GM12874 (cell line): ENCODE measurements around the gene FKBP11.

ENCODE experiments used
- TF ChIP-seq, protein P1 (sequence below): IDR thresholded peaks from 2 replicates; pipeline ENCODE4 v1.5.1; 2011; ENCODE audit warnings: low read depth, mild to moderate bottlenecking, control low read depth, low read length, moderate library complexity; ENCODE audit not compliant: insufficient read depth

Gene FKBP11

GRCh38 chr12:48882315-48882687, 43.0 kb downstream of the FKBP11 start:
- TF ChIP-seq, protein P1, sequence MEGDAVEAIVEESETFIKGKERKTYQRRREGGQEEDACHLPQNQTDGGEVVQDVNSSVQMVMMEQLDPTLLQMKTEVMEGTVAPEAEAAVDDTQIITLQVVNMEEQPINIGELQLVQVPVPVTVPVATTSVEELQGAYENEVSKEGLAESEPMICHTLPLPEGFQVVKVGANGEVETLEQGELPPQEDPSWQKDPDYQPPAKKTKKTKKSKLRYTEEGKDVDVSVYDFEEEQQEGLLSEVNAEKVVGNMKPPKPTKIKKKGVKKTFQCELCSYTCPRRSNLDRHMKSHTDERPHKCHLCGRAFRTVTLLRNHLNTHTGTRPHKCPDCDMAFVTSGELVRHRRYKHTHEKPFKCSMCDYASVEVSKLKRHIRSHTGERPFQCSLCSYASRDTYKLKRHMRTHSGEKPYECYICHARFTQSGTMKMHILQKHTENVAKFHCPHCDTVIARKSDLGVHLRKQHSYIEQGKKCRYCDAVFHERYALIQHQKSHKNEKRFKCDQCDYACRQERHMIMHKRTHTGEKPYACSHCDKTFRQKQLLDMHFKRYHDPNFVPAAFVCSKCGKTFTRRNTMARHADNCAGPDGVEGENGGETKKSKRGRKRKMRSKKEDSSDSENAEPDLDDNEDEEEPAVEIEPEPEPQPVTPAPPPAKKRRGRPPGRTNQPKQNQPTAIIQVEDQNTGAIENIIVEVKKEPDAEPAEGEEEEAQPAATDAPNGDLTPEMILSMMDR: no peak

DNA sequence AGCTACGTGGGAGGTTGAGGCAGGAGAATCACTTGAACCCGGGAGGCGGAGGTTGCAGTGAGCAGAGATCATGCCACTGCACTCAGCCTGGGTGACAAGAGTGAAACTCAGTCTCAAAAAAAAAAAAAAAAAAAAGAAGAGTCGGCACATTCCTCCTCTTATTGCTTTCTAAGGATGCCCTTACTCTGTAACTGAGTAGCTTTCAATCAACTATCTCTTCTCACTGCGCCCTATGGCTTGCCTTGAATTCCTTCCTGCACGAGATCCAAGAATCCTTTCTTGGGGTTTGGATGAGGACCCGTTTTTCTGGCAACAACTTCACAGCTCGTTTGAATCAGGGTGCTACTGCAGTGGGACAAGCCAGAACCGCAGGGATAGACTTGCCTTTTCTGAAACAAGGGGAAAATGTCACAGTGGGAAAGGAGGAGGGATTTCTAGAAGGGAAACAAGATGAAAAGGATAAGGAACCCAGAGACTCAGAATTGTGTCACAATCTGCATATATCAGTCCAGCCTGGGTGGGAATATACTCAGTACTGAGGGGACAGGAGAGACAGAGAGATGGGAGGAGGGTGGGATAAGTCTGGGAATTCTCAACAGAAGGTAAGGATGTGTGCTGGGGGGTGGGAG, 43.5 kb downstream of the FKBP11 start:
- TF ChIP-seq, protein P1: no peak

DNA sequence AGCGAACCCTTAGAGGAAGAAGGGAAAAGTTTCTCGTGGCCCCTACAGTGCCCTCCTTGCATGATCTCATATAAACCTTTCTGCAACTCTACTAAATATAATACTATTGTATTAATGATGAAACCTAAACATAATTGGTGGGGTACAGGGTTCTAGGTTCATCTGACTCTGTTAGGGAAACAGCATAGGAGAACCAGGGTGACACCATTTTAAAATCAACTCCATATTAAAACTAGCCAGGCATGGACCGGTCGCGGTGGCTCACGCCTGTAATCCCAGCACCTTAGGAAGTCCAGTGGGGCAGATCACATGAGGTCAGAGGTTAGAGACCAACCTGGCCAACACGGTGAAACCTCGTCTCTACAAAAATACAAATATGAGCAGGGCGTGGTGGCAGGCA, 44.6 kb downstream of the FKBP11 start:
- TF ChIP-seq, protein P1: no peak

GRCh38 chr12:48878548-48878947, 46.7 kb downstream of the FKBP11 start:
- TF ChIP-seq, protein P1: no peak

GRCh38 chr12:48875944-48876515, 49.3 kb downstream of the FKBP11 start:
- TF ChIP-seq, protein P1: no peak

DNA sequence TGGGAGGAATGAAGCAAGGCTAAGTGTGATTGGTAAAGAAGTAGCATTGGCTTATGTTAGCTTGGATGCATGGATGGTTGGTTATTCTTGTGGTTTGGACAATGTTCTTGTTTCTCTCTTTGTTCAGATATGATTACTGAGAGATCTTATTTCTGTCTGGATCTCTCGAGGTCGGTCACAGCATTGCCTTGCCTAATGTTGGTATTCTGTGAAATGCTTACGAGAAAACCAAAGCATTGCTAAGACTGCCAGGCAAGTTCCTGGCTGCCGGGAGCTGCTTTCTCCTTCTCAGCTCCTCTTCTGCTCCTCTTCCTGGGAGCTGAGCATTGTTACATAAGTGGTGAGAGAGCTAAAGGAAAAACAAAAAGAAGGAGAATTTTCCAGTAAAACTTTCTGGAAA, 52.2 kb downstream of the FKBP11 start:
- TF ChIP-seq, protein P1: no peak
